GM19372 (cell line): Measurements from ENCODE around the gene NPM3.
A peak's percentile ranks its signal among the peaks of the same experiment; 100 is the strongest.

ENCODE experiments used
- ATAC-seq: cut with Tn5 transposase; IDR thresholded peaks from one replicate; pipeline ENCODE4 v1.9.1; 2021; ENCODE audit warnings: mild to moderate bottlenecking, low read depth, moderate library complexity; ENCODE audit not compliant: unreplicated experiment

Gene NPM3

GRCh38 chr10:101782811-101783735, at the start of gene NPM3:
Gene NPM3 (minus strand): TSS chr10:101783446. CDS start chr10:101783390, 56 bp downstream.
- peak; percentile 69 for ATAC-seq

- no peak for ATAC-seq
Observed at GRCh38 chr10:101832325-101832771, 49.1 kb upstream of the NPM3 start.

GRCh38 chr10:101831169-101831811, 48.0 kb upstream of the NPM3 start:
- ATAC-seq = no peak

GRCh38 chr10:101830322-101831168, 47.3 kb upstream of the NPM3 start:
- peak; percentile 61 for ATAC-seq

GRCh38 chr10:101829561-101830315, 46.5 kb upstream of the NPM3 start:
- ATAC-seq = no peak

- no peak for ATAC-seq
Observed at GRCh38 chr10:101828766-101829551, 45.7 kb upstream of the NPM3 start.

- no peak for ATAC-seq
Observed at GRCh38 chr10:101827919-101828600, 44.8 kb upstream of the NPM3 start.

- ATAC-seq = no peak
Observed at GRCh38 chr10:101826852-101827434, 43.7 kb upstream of the NPM3 start.

GRCh38 chr10:101824736-101825135, 41.5 kb upstream of the NPM3 start:
- no peak for ATAC-seq

- ATAC-seq = peak; percentile 14
Observed at GRCh38 chr10:101818872-101819633, 35.8 kb upstream of the NPM3 start.

- ATAC-seq = peak; percentile 89
Observed at GRCh38 chr10:101818119-101818871, 35.0 kb upstream of the NPM3 start, which contains the start of gene OGA. Gene OGA (minus strand): TSS chr10:101818444. CDS start chr10:101818022, 422 bp downstream.

- ATAC-seq = no peak
Observed at GRCh38 chr10:101817337-101818118, 34.3 kb upstream of the NPM3 start.

- ATAC-seq = no peak
Observed at GRCh38 chr10:101816913-101817336, 33.7 kb upstream of the NPM3 start.

- ATAC-seq = no peak
Observed at GRCh38 chr10:101816376-101816775, 33.1 kb upstream of the NPM3 start.

- no peak for ATAC-seq
Observed at GRCh38 chr10:101814466-101815071, 31.3 kb upstream of the NPM3 start.
